ENCODE data around the gene CYP2R1.
"Not testable (repeated sequence)": the region's sequence is repeated elsewhere in the genome, so short reads cannot be mapped to it uniquely, and the experiment has no call there.

Gene CYP2R1

DNA sequence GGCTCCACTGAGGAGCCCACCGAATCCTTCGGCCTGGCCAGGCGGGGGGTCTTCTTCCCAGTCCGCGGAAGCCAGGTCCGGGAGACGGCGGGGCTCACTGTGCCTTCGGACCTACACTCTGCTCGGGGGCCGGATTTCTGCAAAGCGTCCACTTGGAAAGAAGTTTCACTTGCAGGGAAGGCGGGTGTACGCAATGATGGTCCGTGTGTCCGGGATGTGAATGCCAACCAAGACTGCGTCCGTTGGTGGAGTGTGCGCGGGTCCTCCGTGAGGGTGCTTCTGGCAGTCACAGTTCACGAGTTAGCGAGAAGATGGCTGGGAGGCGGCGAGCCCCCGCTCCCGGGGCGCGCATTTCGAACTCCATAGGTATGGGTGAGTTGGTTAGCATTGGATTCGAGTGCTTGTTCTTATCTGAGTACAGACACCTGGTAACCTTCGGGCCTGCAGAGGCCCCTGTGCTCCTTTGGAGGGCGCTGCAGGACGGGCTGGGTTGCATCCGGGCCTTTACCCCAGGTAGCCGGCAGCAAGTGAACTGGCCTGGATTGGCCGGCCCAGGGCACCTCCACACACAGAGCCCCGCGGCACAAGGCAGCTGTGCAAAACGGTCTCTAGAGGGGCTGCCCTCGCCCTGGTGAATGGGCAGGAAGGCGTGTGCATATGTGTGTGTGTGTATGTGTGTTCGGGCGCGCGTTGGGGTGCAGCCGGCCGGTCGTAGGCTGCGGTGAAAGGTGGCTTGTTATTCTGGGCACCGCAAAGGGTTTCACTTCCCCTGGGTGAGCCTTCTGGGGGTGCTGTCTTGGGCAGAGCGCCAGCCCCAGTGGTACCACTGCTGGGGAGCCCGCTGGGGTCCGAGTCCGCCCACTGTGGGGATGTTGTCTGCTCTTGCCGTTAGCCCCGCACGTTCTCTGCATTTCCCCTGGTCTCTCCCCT, 13.3 kb upstream of the CYP2R1 start:
- DNase-seq (ENCODE audit: low spot score in 2 of 2), result peak; percentile 78 to 86

GRCh38 chr11:14904745-14905103, 12.7 kb upstream of the CYP2R1 start:
- Mint-ChIP-seq H3K36me3 (no peaks in the 10 kb centered on the region), H3K4me3 (peak overlapping the region; percentile 81), H3K27me3 (no peaks in the 10 kb centered on the region), H3K4me1 (peaks cover 30% of the 10 kb centered on the region), H3K9me3 (no peaks in the 10 kb centered on the region), H3K27ac (no peak overlapping the region)
- ATAC-seq (ENCODE audit: low read depth), result no peak
- DNase-seq (ENCODE audit: low spot score in 2 of 2), result peak; percentile 63 to 77

More for the DNA sequence above, 13.3 kb upstream of the CYP2R1 start:
- Mint-ChIP-seq H3K4me1 (peaks cover 30% of the 10 kb centered on the region), H3K9me3 (no peaks in the 10 kb centered on the region), H3K27me3 (no peaks in the 10 kb centered on the region), H3K27ac (peak overlapping the region; percentile 56), H3K36me3 (no peaks in the 10 kb centered on the region), H3K4me3 (peak overlapping the region; percentile 81)
- ATAC-seq (ENCODE audit: low read depth), result peak; percentile 79

DNA sequence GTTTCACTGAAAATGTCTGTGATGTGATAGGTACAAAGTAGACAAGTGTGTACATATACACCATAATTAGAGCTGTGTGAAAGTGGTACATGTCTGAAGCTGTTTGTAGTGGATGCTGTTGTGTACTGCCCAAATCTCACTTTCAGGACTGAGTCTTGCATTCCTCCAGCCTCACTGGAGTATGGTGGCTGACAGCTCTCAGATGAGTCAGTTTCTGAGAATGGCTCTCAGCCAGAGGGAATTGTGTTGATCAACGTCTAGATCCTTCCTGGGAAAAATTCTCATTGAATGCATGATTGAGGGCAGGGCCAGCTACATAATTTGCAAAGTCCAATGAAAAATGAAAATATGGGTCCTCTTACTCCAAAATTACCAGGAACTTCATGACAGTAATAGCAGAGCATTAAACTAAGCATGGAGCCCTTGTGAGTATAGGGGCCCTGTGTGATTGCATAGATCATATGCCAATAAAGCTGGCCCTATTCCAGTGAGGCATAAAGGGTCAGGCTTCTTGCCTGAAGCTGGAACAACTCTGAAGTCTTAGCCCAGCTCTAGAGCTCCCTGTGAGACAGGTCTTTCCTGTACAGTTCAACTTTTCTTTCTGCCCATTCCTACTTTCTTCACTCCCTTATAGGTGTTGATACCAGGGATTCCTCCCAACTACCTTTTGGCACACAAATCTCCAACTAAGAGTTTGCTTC, 10.8 kb upstream of the CYP2R1 start:
- DNase-seq (ENCODE audit: low spot score in 2 of 2) (no peak), ATAC-seq (ENCODE audit: low read depth) (no peak)
- H3K27me3 Mint-ChIP-seq, result no peaks in the 10 kb centered on the region
- H3K36me3 Mint-ChIP-seq, result no peaks in the 10 kb centered on the region
- no peaks in the 10 kb centered on the region for H3K9me3 Mint-ChIP-seq
- no peak overlapping the region for H3K27ac Mint-ChIP-seq
- H3K4me1 Mint-ChIP-seq, result peaks cover 24% of the 10 kb centered on the region
- no peak overlapping the region for H3K4me3 Mint-ChIP-seq

DNA sequence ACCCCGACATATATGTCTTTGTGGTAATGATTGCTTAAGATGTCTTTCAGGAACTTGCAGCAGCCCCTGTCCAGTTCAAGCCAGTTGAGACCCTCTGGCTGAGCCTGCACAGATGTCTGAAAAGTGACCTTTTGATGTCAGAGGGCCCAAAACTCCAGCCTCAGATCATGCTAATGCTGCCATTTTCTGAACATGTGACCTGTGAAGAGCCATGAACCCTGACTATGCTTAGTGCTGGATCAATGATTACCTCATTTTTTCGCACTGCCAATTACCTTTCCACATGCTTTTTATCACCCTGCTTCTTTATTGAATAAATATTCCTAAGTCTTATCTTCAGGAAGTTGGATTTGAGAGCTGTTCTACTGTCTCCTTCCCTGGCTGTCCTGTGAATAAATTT, 6.9 kb upstream of the CYP2R1 start:
- no peak overlapping the region for H3K4me3 Mint-ChIP-seq
- no peaks in the 10 kb centered on the region for H3K36me3 Mint-ChIP-seq
- DNase-seq (ENCODE audit: low spot score in 2 of 2) (no peak), ATAC-seq (ENCODE audit: low read depth) (no peak)
- H3K27ac Mint-ChIP-seq, result no peak overlapping the region
- peaks cover 2% of the 10 kb centered on the region for H3K4me1 Mint-ChIP-seq
- no peaks in the 10 kb centered on the region for H3K27me3 Mint-ChIP-seq
- no peaks in the 10 kb centered on the region for H3K9me3 Mint-ChIP-seq

DNA sequence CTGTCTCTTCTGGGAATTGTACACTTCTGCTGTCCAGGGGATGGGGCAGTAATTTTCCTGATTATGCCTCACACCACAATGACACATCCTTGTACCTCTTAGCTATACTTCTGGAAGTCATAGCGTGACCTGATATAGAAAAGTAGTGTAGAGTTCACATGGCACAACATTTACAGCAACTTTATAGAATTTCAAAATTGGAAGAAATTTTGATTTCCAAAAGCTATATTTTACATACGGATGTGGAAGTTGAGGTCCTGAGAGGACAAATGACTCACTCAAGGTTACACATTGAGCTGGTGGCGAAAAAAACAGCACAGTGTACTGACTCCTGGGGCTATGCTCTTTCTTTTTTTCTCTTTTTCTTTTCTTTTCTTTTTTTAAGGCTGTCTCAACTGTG, 6.3 kb upstream of the CYP2R1 start:
- DNase-seq (ENCODE audit: low spot score in 2 of 2) (no peak), ATAC-seq (ENCODE audit: low read depth) (no peak)
- Mint-ChIP-seq H3K4me1 (peaks cover 2% of the 10 kb centered on the region), H3K4me3 (no peak overlapping the region), H3K36me3 (no peaks in the 10 kb centered on the region), H3K9me3 (no peaks in the 10 kb centered on the region), H3K27me3 (no peaks in the 10 kb centered on the region), H3K27ac (no peak overlapping the region)

- Mint-ChIP-seq H3K4me3 (no peak overlapping the region), H3K27me3 (no peaks in the 10 kb centered on the region), H3K9me3 (no peaks in the 10 kb centered on the region), H3K27ac (no peak overlapping the region), H3K36me3 (no peaks in the 10 kb centered on the region), H3K4me1 (peaks cover 10% of the 10 kb centered on the region)
- DNase-seq (ENCODE audit: low spot score in 2 of 2) (no peak), ATAC-seq (ENCODE audit: low read depth) (no peak)
Measured at GRCh38 chr11:14894657-14895598, 2.9 kb upstream of the CYP2R1 start.

GRCh38 chr11:14892577-14892976, 546 bp upstream of the CYP2R1 start:
- Mint-ChIP-seq H3K9me3 (no peaks in the 10 kb centered on the region), H3K4me1 (peaks cover 17% of the 10 kb centered on the region), H3K27ac (peak overlapping the region; percentile 90), H3K36me3 (no peaks in the 10 kb centered on the region), H3K4me3 (peak overlapping the region; percentile 98), H3K27me3 (no peaks in the 10 kb centered on the region)
- ATAC-seq (ENCODE audit: low read depth) (no peak), DNase-seq (ENCODE audit: low spot score in 2 of 2) (no peak)

DNA sequence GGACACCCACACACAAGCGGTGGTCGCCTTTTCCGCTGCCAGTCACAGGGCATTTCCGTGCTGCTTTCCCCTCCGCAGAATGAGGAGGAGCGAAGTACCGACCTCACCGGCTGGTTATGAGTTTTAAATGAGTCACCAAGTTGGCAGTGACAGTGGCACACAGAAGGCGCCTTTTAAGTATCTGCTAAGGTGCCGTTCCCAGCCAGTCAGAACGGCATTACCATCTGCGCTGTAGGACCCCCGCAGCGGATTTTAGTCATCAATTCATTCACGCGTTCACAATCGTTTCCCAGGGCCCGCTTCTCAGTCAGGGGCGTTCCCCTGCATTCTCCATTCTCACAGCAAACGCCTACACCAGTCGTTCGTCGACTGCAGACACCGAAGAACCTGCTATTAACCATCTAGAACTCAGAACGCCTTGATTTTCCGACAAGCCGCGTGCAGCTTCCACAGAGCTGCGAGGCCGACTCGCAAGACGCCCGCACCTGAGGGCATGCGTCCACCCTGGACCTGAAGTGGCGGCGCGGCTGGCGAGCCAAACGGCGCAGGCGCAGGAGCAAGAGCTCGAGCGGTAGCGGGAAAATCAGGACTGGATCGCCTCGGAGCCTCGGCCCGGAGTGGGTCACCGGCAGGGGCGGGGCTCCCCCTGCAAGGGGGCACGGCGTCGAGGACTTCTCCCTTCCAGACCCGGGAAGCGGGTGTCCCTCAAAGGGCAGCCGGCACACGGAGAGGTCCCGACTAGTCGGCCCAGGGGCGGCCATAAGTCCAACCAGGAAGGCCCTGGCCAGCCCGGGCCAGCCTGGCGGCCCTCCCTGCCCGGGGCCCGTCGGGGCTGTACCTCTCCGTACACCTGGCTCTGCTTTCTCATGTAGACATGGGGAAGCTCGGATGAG, 642 bp downstream of the CYP2R1 start:
- Mint-ChIP-seq H3K36me3 (no peaks in the 10 kb centered on the region), H3K27me3 (no peaks in the 10 kb centered on the region), H3K4me1 (peaks cover 23% of the 10 kb centered on the region), H3K27ac (peak overlapping the region; percentile 90), H3K9me3 (no peaks in the 10 kb centered on the region), H3K4me3 (peak overlapping the region; percentile 98)
- DNase-seq (ENCODE audit: low spot score in 2 of 2) (peak; percentile 91 to 98), ATAC-seq (ENCODE audit: low read depth) (peak; percentile 71)

- ATAC-seq (ENCODE audit: low read depth), result no peak
- H3K27ac Mint-ChIP-seq, result no peak overlapping the region
- peaks cover 31% of the 10 kb centered on the region for H3K4me1 Mint-ChIP-seq
- no peaks in the 10 kb centered on the region for H3K27me3 Mint-ChIP-seq
- H3K4me3 Mint-ChIP-seq, result no peak overlapping the region
- peaks cover 6% of the 10 kb centered on the region for H3K36me3 Mint-ChIP-seq
- H3K9me3 Mint-ChIP-seq, result no peaks in the 10 kb centered on the region
- DNase-seq (ENCODE audit: low spot score in 2 of 2), result no peak
Measured at GRCh38 chr11:14886513-14886912, 5.5 kb downstream of the CYP2R1 start.

- no peak for DNase-seq (ENCODE audit: low spot score in 2 of 2)
- ATAC-seq (ENCODE audit: low read depth), result no peak
- no peaks in the 10 kb centered on the region for H3K9me3 Mint-ChIP-seq
- no peak overlapping the region for H3K27ac Mint-ChIP-seq
- peaks cover 9% of the 10 kb centered on the region for H3K36me3 Mint-ChIP-seq
- H3K4me3 Mint-ChIP-seq, result no peak overlapping the region
- peaks cover 23% of the 10 kb centered on the region for H3K4me1 Mint-ChIP-seq
- H3K27me3 Mint-ChIP-seq, result no peaks in the 10 kb centered on the region
Measured at GRCh38 chr11:14884667-14885273, 7.3 kb downstream of the CYP2R1 start.

GRCh38 chr11:14883683-14884082, 8.3 kb downstream of the CYP2R1 start:
- H3K27me3 Mint-ChIP-seq; ATAC-seq (ENCODE audit: low read depth); H3K9me3 Mint-ChIP-seq; H3K36me3 Mint-ChIP-seq; H3K27ac Mint-ChIP-seq; DNase-seq (ENCODE audit: low spot score in 2 of 2); H3K4me3 Mint-ChIP-seq: not testable (repeated sequence)
- H3K4me1 Mint-ChIP-seq, result peaks cover 23% of the 10 kb centered on the region

DNA sequence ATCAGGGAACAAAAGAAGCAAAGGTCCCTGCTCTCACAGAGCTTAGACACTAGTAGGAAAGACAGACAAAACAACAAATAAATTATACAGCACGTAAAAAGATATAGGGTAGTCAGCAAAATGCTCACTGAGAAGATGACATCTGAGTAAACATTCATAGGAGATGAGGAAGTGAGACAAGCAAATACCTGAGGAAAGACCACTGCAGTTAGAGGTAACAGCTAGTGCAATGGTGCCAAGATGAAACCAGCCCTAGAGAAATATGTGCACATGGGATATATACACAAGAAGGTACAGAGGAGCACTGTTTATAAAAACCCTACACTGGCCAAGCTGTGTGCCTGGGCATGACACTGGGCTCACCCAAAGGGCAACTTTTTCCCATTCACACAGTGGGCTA, 9.8 kb downstream of the CYP2R1 start:
- Mint-ChIP-seq H3K4me1 (peaks cover 22% of the 10 kb centered on the region), H3K4me3 (no peak overlapping the region), H3K9me3 (no peaks in the 10 kb centered on the region), H3K27me3 (no peaks in the 10 kb centered on the region), H3K36me3 (peaks cover 16% of the 10 kb centered on the region), H3K27ac (no peak overlapping the region)
- DNase-seq (ENCODE audit: low spot score in 2 of 2) (no peak), ATAC-seq (ENCODE audit: low read depth) (peak; percentile 43)
